Neural progenitor cell (in vitro differentiated cells): ENCODE measurements around the gene BAHD1. TPM values are rescaled to one million over a fixed set of nuclear protein-coding genes. Genes with fewer than 3 reads are reported as not detected.

Experiments
- DNase-seq: peaks from one replicate; pipeline ENCODE4 v3.0.0-alpha.2; 2016; ENCODE audit warnings: low spot score
- H2AFZ ChIP-seq: fragments of 200-600 bp; sonication (generic); replicated peaks from 2 replicates; pipeline ENCODE4 v1.6.1; 2016; ENCODE audit warnings: antibody characterized with exemption
- H3F3A ChIP-seq: fragments of 200-600 bp; sonication (generic); 2 replicates; pipeline ENCODE4 v1.6.1; 2016; ENCODE audit warnings: antibody characterized with exemption, low read depth
- H3K27ac ChIP-seq: fragments of 200-600 bp; sonication (generic); 2 replicates; pipeline ENCODE4 v1.5.1; 2016; ENCODE audit warnings: mild to moderate bottlenecking
- H3K27me3 ChIP-seq: fragments of 200-600 bp; sonication (generic); 2 replicates; pipeline ENCODE4 v1.6.1; 2016; ENCODE audit warnings: mild to moderate bottlenecking, moderate library complexity
- H3K36me3 ChIP-seq: fragments of 200-600 bp; sonication (generic); 2 replicates; pipeline ENCODE4 v1.5.1; 2016
- H3K4me1 ChIP-seq: fragments of 200-600 bp; sonication (generic); 2 replicates; pipeline ENCODE4 v1.6.1; 2016; ENCODE audit warnings: mixed run types
- H3K4me2 ChIP-seq: fragments of 200-600 bp; sonication (generic); 2 replicates; pipeline ENCODE4 v1.6.1; 2016
- H3K4me3 ChIP-seq: fragments of 200-600 bp; sonication (generic); 2 replicates; pipeline ENCODE4 v1.5.1; 2016
- H3K79me2 ChIP-seq: fragments of 200-600 bp; sonication (generic); 2 replicates; pipeline ENCODE4 v1.6.1; 2016; ENCODE audit warnings: low read depth
- H3K9ac ChIP-seq: fragments of 200-600 bp; sonication (generic); 2 replicates; pipeline ENCODE4 v1.6.1; 2016
- H3K9me3 ChIP-seq: fragments of 200-600 bp; sonication (generic); 2 replicates; pipeline ENCODE4 v1.5.1; 2016; ENCODE audit warnings: low read depth
- H4K20me1 ChIP-seq: fragments of 200-600 bp; sonication (generic); 2 replicates; pipeline ENCODE4 v1.6.1; 2016; ENCODE audit warnings: low read depth
- H3K27ac Mint-ChIP-seq: 3 replicates; pipeline ENCODE4 v1.8.0; 2021; ENCODE audit warnings: mixed read lengths
- H3K27me3 Mint-ChIP-seq: 2 replicates; pipeline ENCODE4 v1.8.0; 2022; ENCODE audit warnings: low read depth, mild to moderate bottlenecking, inconsistent platforms, moderate library complexity, mixed read lengths; ENCODE audit not compliant: insufficient read depth
- H3K36me3 Mint-ChIP-seq: 3 replicates; pipeline ENCODE4 v1.8.0; 2021; ENCODE audit warnings: mixed read lengths
- H3K4me1 Mint-ChIP-seq: 3 replicates; pipeline ENCODE4 v1.8.0; 2021; ENCODE audit warnings: mixed read lengths
- H3K4me3 Mint-ChIP-seq: 3 replicates; pipeline ENCODE4 v1.8.0; 2021; ENCODE audit warnings: mild to moderate bottlenecking, moderate library complexity, mixed read lengths
- H3K9me3 Mint-ChIP-seq: 3 replicates; pipeline ENCODE4 v1.8.0; 2020; ENCODE audit warnings: mixed read lengths
- EZH2 ChIP-seq: fragments of 200-600 bp; sonication (generic); IDR thresholded peaks from 2 replicates; pipeline ENCODE4 v1.6.1; 2017; ENCODE audit warnings: antibody characterized with exemption, mild to moderate bottlenecking, moderate library complexity
- EZH2phosphoT487 ChIP-seq: fragments of 200-600 bp; sonication (generic); IDR thresholded peaks from 2 replicates; pipeline ENCODE4 v1.6.1; 2017; ENCODE audit warnings: antibody characterized with exemption
- total RNA-seq: library from RNA; depleted of rRNA; stranded (reverse); fragments of >200 nt; gene quantifications from 2 replicates; pipeline ENCODE4 v1.2.3, GENCODE V29; 2015; ENCODE audit warnings: low replicate concordance
- TF ChIP-seq, protein P1 (sequence below): fragments of 200-600 bp; sonication (generic); IDR thresholded peaks from 2 replicates; pipeline ENCODE4 v1.5.1; 2017; ENCODE audit warnings: antibody characterized with exemption, mild to moderate bottlenecking

The BAHD1 gene
- total RNA-seq, 1 donor from 2014 or later, result 5.8 TPM

DNA sequence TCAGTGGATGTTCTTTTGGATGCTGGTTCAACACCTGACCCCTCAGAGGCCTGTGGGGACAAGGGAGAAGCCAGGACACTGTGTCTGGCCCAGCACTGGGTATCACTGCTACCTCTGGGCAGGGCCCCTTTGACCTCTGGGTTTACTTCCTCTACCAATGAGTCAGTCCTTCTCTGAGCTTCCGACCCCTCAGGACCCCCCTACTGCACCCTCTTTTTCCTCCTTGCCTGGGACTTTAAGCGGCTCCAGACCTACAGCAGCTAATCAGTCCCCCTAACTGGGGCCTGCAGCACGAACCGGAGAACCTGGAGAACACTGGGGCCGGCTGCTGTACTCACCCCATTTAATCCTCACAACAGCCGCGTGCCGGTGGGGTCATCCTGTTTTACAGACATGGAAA lies 33.8 kb downstream of the BAHD1 start:
- H3K27me3 Mint-ChIP-seq, result peaks cover 8% of the 10 kb centered on the region

DNA sequence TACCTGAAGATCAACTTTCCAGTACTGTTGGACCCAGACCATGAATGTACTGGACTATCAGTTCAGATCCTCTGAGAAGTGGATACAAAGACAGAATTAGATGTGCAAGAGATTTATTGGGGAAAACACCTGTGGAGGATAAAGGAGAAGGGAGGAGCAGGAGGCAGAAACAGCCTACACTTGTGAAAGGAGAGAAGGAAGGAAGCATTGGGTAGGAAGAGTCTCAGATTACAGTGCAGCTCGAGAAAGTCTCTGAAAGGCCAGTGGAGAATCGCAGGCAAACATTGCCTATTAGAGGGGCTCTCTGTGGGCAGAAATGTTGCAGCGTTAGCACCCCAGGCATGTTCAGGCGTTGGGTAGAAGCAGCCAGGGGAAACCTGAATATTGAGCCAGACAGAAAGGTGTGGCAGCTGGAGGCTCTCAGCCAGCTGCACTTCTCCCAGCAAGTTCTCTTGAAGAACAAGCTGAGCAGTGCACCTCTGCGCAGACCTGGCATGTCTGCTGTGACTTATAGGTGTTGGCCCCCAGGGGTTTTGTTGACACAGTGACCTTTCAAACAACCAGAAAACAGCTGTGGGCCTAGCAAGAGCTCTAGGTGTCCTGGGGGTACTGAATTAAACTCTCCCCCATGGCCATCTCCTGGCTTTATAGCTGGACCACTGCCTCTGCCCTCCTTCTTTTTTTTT lies 37.0 kb downstream of the BAHD1 start:
- no peaks in the 10 kb centered on the region for H3K27me3 ChIP-seq
- Mint-ChIP-seq H3K36me3 (no peaks in the 10 kb centered on the region), H3K27me3 (no peaks in the 10 kb centered on the region), H3K4me1 (peaks cover 17% of the 10 kb centered on the region), H3K4me3 (no peak overlapping the region), H3K9me3 (no peaks in the 10 kb centered on the region), H3K27ac (peak overlapping the region; percentile 15)
- H3K4me2 ChIP-seq, result peak overlapping the region; percentile 76
- no peaks in the 10 kb centered on the region for H3K36me3 ChIP-seq
- peak overlapping the region; percentile 62 for H3K27ac ChIP-seq
- H3K4me1 ChIP-seq, result peaks cover 10% of the 10 kb centered on the region
- H2AFZ ChIP-seq, result peak overlapping the region; percentile 90
- H4K20me1 ChIP-seq, result no peaks in the 10 kb centered on the region
- H3K9me3 ChIP-seq, result no peaks in the 10 kb centered on the region
- no peaks in the 10 kb centered on the region for H3K79me2 ChIP-seq
- peak; percentile 36 for DNase-seq
- H3K9ac ChIP-seq, result no peak overlapping the region
- no peak for TF ChIP-seq EZH2
- no peak for TF ChIP-seq EZH2phosphoT487
- TF ChIP-seq, protein P1, sequence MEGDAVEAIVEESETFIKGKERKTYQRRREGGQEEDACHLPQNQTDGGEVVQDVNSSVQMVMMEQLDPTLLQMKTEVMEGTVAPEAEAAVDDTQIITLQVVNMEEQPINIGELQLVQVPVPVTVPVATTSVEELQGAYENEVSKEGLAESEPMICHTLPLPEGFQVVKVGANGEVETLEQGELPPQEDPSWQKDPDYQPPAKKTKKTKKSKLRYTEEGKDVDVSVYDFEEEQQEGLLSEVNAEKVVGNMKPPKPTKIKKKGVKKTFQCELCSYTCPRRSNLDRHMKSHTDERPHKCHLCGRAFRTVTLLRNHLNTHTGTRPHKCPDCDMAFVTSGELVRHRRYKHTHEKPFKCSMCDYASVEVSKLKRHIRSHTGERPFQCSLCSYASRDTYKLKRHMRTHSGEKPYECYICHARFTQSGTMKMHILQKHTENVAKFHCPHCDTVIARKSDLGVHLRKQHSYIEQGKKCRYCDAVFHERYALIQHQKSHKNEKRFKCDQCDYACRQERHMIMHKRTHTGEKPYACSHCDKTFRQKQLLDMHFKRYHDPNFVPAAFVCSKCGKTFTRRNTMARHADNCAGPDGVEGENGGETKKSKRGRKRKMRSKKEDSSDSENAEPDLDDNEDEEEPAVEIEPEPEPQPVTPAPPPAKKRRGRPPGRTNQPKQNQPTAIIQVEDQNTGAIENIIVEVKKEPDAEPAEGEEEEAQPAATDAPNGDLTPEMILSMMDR, result no peak
- H3F3A ChIP-seq, result peaks cover 16% of the 10 kb centered on the region
- peak overlapping the region; percentile 29 for H3K4me3 ChIP-seq

More for the DNA sequence above, 33.8 kb downstream of the BAHD1 start:
- H3K27ac ChIP-seq, result no peak overlapping the region
- H3F3A ChIP-seq, result peaks cover 32% of the 10 kb centered on the region
- Mint-ChIP-seq H3K27ac (no peak overlapping the region), H3K36me3 (no peaks in the 10 kb centered on the region), H3K9me3 (no peaks in the 10 kb centered on the region), H3K4me1 (peaks cover 31% of the 10 kb centered on the region), H3K4me3 (no peak overlapping the region)
- TF ChIP-seq, protein P1, result no peak
- TF ChIP-seq EZH2phosphoT487, result no peak
- TF ChIP-seq EZH2, result no peak
- H3K9ac ChIP-seq, result no peak overlapping the region
- H3K36me3 ChIP-seq, result no peaks in the 10 kb centered on the region
- H3K27me3 ChIP-seq, result peaks cover 9% of the 10 kb centered on the region
- no peak overlapping the region for H3K4me3 ChIP-seq
- no peak for DNase-seq
- no peak overlapping the region for H2AFZ ChIP-seq
- H3K4me1 ChIP-seq, result peaks cover 17% of the 10 kb centered on the region
- no peaks in the 10 kb centered on the region for H3K9me3 ChIP-seq
- peaks cover 7% of the 10 kb centered on the region for H4K20me1 ChIP-seq
- H3K4me2 ChIP-seq, result no peak overlapping the region
- peaks cover 12% of the 10 kb centered on the region for H3K79me2 ChIP-seq

DNA sequence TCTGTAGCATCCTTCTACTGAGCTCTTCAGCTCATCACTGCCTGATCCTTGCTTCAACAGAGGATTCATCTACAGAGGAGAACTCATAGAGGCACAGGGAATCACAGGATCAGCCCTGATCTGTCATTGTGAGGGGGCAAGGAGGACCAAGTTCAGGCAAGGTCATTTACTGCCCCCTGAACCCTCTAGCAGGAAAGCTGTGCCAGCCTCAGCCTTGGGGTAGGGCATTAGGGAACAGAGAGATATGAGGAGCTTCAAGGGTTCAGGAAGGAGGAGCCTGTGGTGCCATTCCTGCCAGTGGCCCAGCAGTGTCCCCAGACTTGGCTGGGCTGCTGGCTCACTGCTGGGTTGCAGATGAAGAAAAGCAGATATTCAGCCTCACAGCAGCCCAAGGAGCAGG lies 38.3 kb downstream of the BAHD1 start:
- Mint-ChIP-seq H3K9me3 (peaks cover 2% of the 10 kb centered on the region), H3K4me1 (peaks cover 17% of the 10 kb centered on the region), H3K27ac (no peak overlapping the region), H3K4me3 (no peak overlapping the region), H3K27me3 (peaks cover 8% of the 10 kb centered on the region), H3K36me3 (no peaks in the 10 kb centered on the region)
- no peak overlapping the region for H3K4me2 ChIP-seq
- no peaks in the 10 kb centered on the region for H3K27me3 ChIP-seq
- H3K36me3 ChIP-seq, result no peaks in the 10 kb centered on the region
- H3K9me3 ChIP-seq, result no peaks in the 10 kb centered on the region
- no peak overlapping the region for H3K27ac ChIP-seq
- no peak for TF ChIP-seq EZH2
- TF ChIP-seq, protein P1, result no peak
- TF ChIP-seq EZH2phosphoT487, result no peak
- no peaks in the 10 kb centered on the region for H4K20me1 ChIP-seq
- H3K79me2 ChIP-seq, result no peaks in the 10 kb centered on the region
- no peak for DNase-seq
- H3F3A ChIP-seq, result peaks cover 13% of the 10 kb centered on the region
- no peak overlapping the region for H3K9ac ChIP-seq
- no peak overlapping the region for H3K4me3 ChIP-seq
- no peak overlapping the region for H2AFZ ChIP-seq
- H3K4me1 ChIP-seq, result peaks cover 10% of the 10 kb centered on the region
